Endothelial cell of umbilical vein (primary cell): Measurements from ENCODE around the gene GRID1. TPM values are rescaled to one million over a fixed set of nuclear protein-coding genes. Genes with fewer than 3 reads are reported as not detected.

ENCODE experiments used
- BruUV-seq: library from RNA; stranded (reverse); fragments of 400-500 nt; replicated peaks from 2 replicates; lab custom pipeline; 2021; lab: Mats Ljungman, UMichigan
- CTCF ChIA-PET: fragments of 300-600, 350-600 bp; sonication (Branson Sonifier 250); formaldehyde crosslinking; loops from one replicate; lab custom pipeline; 2021; ENCODE audit warnings: antibody characterized with exemption, inconsistent platforms; lab: Charles Lee
- POLR2A ChIA-PET: fragments of 300-600, 350-600 bp; sonication (Branson Sonifier 250); formaldehyde crosslinking; loops from one replicate; lab custom pipeline; 2021; ENCODE audit warnings: antibody characterized with exemption, inconsistent platforms; lab: Charles Lee
- DNase-seq: peaks from one replicate; pipeline ENCODE4 v3.0.0-alpha.2; 2011; ENCODE audit warnings: low read depth, low spot score
- FAIRE-seq: peaks from 2 replicates; lab custom pipeline; 2011; peaks lifted over from hg19 to GRCh38; lab: Jason Lieb, UNC
- H2AFZ ChIP-seq: 2 replicates; pipeline ENCODE4 v1.6.0; 2012; ENCODE audit warnings: low read depth, low read length, control low read depth, inconsistent platforms
- H3K27ac ChIP-seq: 2 replicates; pipeline ENCODE4 v1.5.1; 2011; ENCODE audit warnings: low read depth, mild to moderate bottlenecking, control low read depth, low read length, moderate library complexity; ENCODE audit not compliant: insufficient read depth
- H3K27me3 ChIP-seq, 2 experiments: 2 replicates each; pipeline versions ENCODE4 v1.6.0 to v1.6.1; 2011; ENCODE audit warnings: low read length in 2 of 2, mixed read lengths in 1 of 2; ENCODE audit not compliant: control insufficient read depth in 2 of 2, insufficient read depth in 2 of 2
- H3K36me3 ChIP-seq, 2 experiments: 2 replicates in 1 of 2; 3 replicates in 1 of 2; pipeline ENCODE4 v1.5.1; 2011; ENCODE audit warnings: low read length in 2 of 2, mild to moderate bottlenecking in 1 of 2, moderate library complexity in 1 of 2; ENCODE audit not compliant: control insufficient read depth in 2 of 2, insufficient read depth in 2 of 2; ENCODE audit errors: extremely low read depth in 1 of 2
- H3K4me1 ChIP-seq: 3 replicates; pipeline ENCODE4 v1.5.1; 2011; ENCODE audit warnings: mild to moderate bottlenecking, low read length; ENCODE audit not compliant: control insufficient read depth, insufficient read depth; ENCODE audit errors: extremely low read depth
- H3K4me2 ChIP-seq: 2 replicates; pipeline ENCODE4 v1.6.1; 2011; ENCODE audit warnings: low read length, control low read depth, mixed read lengths; ENCODE audit not compliant: insufficient read depth
- H3K4me3 ChIP-seq, 3 experiments: fragments of 200-600 bp in 1 of 3; sonication (generic), shearing (Covaris generic) in 1 of 3; replicated peaks in 1 of 3; 2 replicates each; pipeline ENCODE4 v1.5.1; 2011 to 2016; ENCODE audit warnings: control low read depth in 3 of 3, low read length in 3 of 3, mild to moderate bottlenecking in 2 of 3, inconsistent platforms in 1 of 3, low read depth in 1 of 3, moderate library complexity in 1 of 3; ENCODE audit not compliant: insufficient read depth in 1 of 3
- H3K79me2 ChIP-seq: 2 replicates; pipeline ENCODE4 v1.6.0; 2012; ENCODE audit warnings: low read length, inconsistent platforms; ENCODE audit not compliant: control insufficient read depth, insufficient read depth
- H3K9ac ChIP-seq: replicated peaks from 2 replicates; pipeline ENCODE3; 2011; ENCODE audit warnings: low read length, control low read depth; ENCODE audit not compliant: insufficient read depth; ENCODE audit errors: extremely low read depth
- H3K9me1 ChIP-seq: replicated peaks from 3 replicates; pipeline ENCODE4 v1.6.0; 2011; ENCODE audit warnings: mild to moderate bottlenecking, low read length; ENCODE audit not compliant: control insufficient read depth, insufficient read depth; ENCODE audit errors: extremely low read depth
- H3K9me3 ChIP-seq: replicated peaks from 2 replicates; pipeline ENCODE4 v1.5.1; 2012; ENCODE audit warnings: low read length, inconsistent platforms; ENCODE audit not compliant: control insufficient read depth, insufficient read depth
- H4K20me1 ChIP-seq: replicated peaks from 2 replicates; pipeline ENCODE3; 2011; ENCODE audit warnings: mild to moderate bottlenecking, low read length; ENCODE audit not compliant: control insufficient read depth, insufficient read depth; ENCODE audit errors: extremely low read depth
- EZH2 ChIP-seq: IDR thresholded peaks from 2 replicates; pipeline ENCODE4 v1.6.1; 2012; ENCODE audit warnings: borderline replicate concordance, low read depth, mild to moderate bottlenecking, moderate library complexity, low read length, inconsistent platforms; ENCODE audit not compliant: severe bottlenecking
- FOS ChIP-seq: IDR thresholded peaks from 2 replicates; pipeline ENCODE4 v1.6.1; 2011; ENCODE audit warnings: mild to moderate bottlenecking, low read length, moderate library complexity, borderline replicate concordance; ENCODE audit not compliant: insufficient read depth
- GATA2 ChIP-seq: IDR thresholded peaks from 2 replicates; pipeline ENCODE4 v1.7.0; 2011; ENCODE audit warnings: low read depth, mild to moderate bottlenecking, moderate library complexity, mixed read lengths, low read length; ENCODE audit not compliant: insufficient read length, insufficient read depth
- JUN ChIP-seq: IDR thresholded peaks from 2 replicates; pipeline ENCODE4 v1.6.1; 2011; ENCODE audit warnings: borderline replicate concordance, low read depth; ENCODE audit not compliant: insufficient read length, insufficient read depth
- MYC ChIP-seq: IDR thresholded peaks from one replicate; pipeline ENCODE4 v1.6.1; 2011; ENCODE audit warnings: mild to moderate bottlenecking, low read depth, low read length
- POLR2A ChIP-seq: IDR thresholded peaks from 2 replicates; pipeline ENCODE4 v1.6.1; 2012; ENCODE audit warnings: low read depth, mild to moderate bottlenecking, control low read depth, low read length
- POLR2AphosphoS5 ChIP-seq: IDR thresholded peaks from 2 replicates; pipeline ENCODE4 v1.6.1; 2012; ENCODE audit warnings: low read depth, mild to moderate bottlenecking, control low read depth, low read length, moderate library complexity; ENCODE audit not compliant: insufficient read depth
- dilution Hi-C: fragments of 300-500 bp; cut with MboI; formaldehyde crosslinking; loops from one replicate; pipeline ENCODE4 v1.15.0; 2019; ENCODE audit warnings: low sequenced_read_pairs; ENCODE audit not compliant: extremely low pct_ligation_motif_present
- intact Hi-C: fragments of 100-400 bp; cut with micrococcal nuclease; formaldehyde crosslinking; loops from one replicate; pipeline ENCODE4 v1.10.0; 2022
- polyA plus RNA-seq, 4 experiments: library from polyadenylated mRNA; depleted of rRNA in 3 of 4; stranded (reverse) in 3 of 4; unstranded in 1 of 4; fragments of >200 nt; gene quantifications; 2 replicates each; pipeline versions ENCODE4 v1.2.1 to v1.2.3, GENCODE V29; 2011 to 2012; ENCODE audit warnings: missing spikeins in 1 of 4
- total RNA-seq: library from RNA; stranded (reverse); gene quantifications from 2 replicates; pipeline ENCODE4 v1.2.3, GENCODE V29; 2021
- TF ChIP-seq, protein P1 (sequence below): IDR thresholded peaks from 2 replicates; pipeline ENCODE4 v1.6.1; 2011; ENCODE audit not compliant: insufficient read depth, insufficient read length
- TF ChIP-seq, protein P2 (sequence below), 2 donors: IDR thresholded peaks; 1 replicate in 1 of 2; 2 replicates in 1 of 2; pipeline ENCODE4 v1.5.1; 2011; ENCODE audit warnings: low read length in 2 of 2, mild to moderate bottlenecking in 2 of 2, moderate library complexity in 2 of 2, control low read depth in 1 of 2, inconsistent platforms in 1 of 2, low read depth in 1 of 2; ENCODE audit not compliant: insufficient read depth in 1 of 2; ENCODE audit errors: extremely low read depth in 1 of 2

The GRID1 gene
- total and polyA plus RNA-seq, 2 donors (not counting 3 experiments of a cell fraction or from before 2014, with no cell fraction given): not detected

DNA sequence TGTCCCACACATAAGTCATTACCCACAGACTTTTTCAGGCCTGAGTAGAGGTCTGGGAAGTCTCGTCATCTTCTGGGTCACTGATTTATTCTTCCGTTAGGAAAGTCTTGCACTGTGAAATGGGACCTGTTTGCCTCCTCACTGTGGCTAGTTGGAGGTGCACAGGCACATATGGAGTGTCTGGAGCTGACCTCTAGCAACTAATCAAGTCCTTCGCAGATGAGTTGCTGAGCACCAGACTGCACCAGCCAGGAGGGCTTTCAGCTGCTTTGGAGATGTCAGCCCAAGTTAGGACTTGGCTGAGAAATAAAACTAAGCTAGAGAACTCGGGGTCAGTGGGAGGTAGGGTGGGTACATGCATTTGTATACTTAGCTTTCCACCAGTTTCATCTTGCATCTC lies 578.0 kb downstream of the GRID1 start:
- intact Hi-C loops (no loop called here), dilution Hi-C loops (no loop called here)
- FAIRE-seq (no peak), DNase-seq (no peak)
- TF ChIP-seq, protein P1, sequence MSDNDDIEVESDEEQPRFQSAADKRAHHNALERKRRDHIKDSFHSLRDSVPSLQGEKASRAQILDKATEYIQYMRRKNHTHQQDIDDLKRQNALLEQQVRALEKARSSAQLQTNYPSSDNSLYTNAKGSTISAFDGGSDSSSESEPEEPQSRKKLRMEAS: no peak
- TF ChIP-seq GATA2 (no peak), POLR2AphosphoS5 (no peak), EZH2 (no peak), FOS (no peak), JUN (no peak), POLR2A (no peak), MYC (no peak)
- TF ChIP-seq, protein P2, sequence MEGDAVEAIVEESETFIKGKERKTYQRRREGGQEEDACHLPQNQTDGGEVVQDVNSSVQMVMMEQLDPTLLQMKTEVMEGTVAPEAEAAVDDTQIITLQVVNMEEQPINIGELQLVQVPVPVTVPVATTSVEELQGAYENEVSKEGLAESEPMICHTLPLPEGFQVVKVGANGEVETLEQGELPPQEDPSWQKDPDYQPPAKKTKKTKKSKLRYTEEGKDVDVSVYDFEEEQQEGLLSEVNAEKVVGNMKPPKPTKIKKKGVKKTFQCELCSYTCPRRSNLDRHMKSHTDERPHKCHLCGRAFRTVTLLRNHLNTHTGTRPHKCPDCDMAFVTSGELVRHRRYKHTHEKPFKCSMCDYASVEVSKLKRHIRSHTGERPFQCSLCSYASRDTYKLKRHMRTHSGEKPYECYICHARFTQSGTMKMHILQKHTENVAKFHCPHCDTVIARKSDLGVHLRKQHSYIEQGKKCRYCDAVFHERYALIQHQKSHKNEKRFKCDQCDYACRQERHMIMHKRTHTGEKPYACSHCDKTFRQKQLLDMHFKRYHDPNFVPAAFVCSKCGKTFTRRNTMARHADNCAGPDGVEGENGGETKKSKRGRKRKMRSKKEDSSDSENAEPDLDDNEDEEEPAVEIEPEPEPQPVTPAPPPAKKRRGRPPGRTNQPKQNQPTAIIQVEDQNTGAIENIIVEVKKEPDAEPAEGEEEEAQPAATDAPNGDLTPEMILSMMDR (IDR thresholded peaks at IDR 0.05; ENCODE audit: extremely low read depth in 1 of 2, insufficient read depth in 1 of 2, low read depth in 1 of 2, low read length in 2 of 2): no peak
- Histone ChIP-seq H3K4me3 (no peak overlapping the region), H3K79me2 (no peaks in the 10 kb centered on the region), H3K27me3 (no peaks in the 10 kb centered on the region), H2AFZ (no peak overlapping the region), H4K20me1 (no peaks in the 10 kb centered on the region), H3K9ac (no peak overlapping the region), H3K36me3 (no peaks in the 10 kb centered on the region), H3K9me1 (no peaks in the 10 kb centered on the region), H3K9me3 (no peaks in the 10 kb centered on the region), H3K4me2 (no peak overlapping the region), H3K4me1 (no peaks in the 10 kb centered on the region), H3K27ac (no peak overlapping the region)
- ChIA-PET CTCF (no interaction called here), POLR2A (no interaction called here)
- BruUV-seq: no TSS peak
